HepG2 (cell line): Measurements from ENCODE around the gene DAG1. TPM values are rescaled to one million over a fixed set of nuclear protein-coding genes. Genes with fewer than 3 reads are reported as not detected.

Experiments
- ATAC-seq: fragments of 200-7000 bp; cut with Tn5 transposase; 3 replicates; pipeline ENCODE4 v1.9.1; 2020; ENCODE audit warnings: mild to moderate bottlenecking, moderate library complexity
- BruUV-seq: library from RNA; stranded (reverse); fragments of 400-500 nt; replicated peaks from 2 replicates; lab custom pipeline; 2021; lab: Mats Ljungman, UMichigan
- CTCF ChIA-PET: fragments of 300-600 bp; formaldehyde crosslinking; extraction: SDS; loops from one replicate; lab custom pipeline; 2021; ENCODE audit warnings: low total read pairs, inconsistent platforms, low intra/inter-chr PET ratio; lab: Yijun Ruan, JAX
- POLR2A ChIA-PET: fragments of 350-600 bp; sonication (Branson Sonifier 250); formaldehyde crosslinking; loops from one replicate; lab custom pipeline; 2020; ENCODE audit warnings: antibody characterized with exemption, inconsistent platforms; lab: Yijun Ruan, JAX
- DNase-seq: peaks from one replicate; pipeline ENCODE4 v3.0.0-alpha.2; 2015; ENCODE audit warnings: low spot score
- FAIRE-seq: peaks from 3 replicates; lab custom pipeline; 2011; peaks lifted over from hg19 to GRCh38; lab: Jason Lieb, UNC
- H2AFZ ChIP-seq: one replicate; pipeline ENCODE4 v1.6.1; 2011; ENCODE audit warnings: low read length, inconsistent platforms
- H3K27ac ChIP-seq: fragments of 300-600 bp; 3 replicates; pipeline ENCODE4 v1.8.0; 2011; ENCODE audit warnings: mixed run types, mild to moderate bottlenecking, mixed read lengths, low read length, inconsistent platforms; ENCODE audit not compliant: insufficient read depth; ENCODE audit errors: extremely low read length
- H3K27me3 ChIP-seq, 2 experiments: fragments of 200-600 bp in 1 of 2; 2 replicates in 1 of 2; 3 replicates in 1 of 2; pipeline versions ENCODE4 v1.6.0 to v1.8.0; 2011; ENCODE audit warnings: low read length in 2 of 2, mild to moderate bottlenecking in 2 of 2, moderate library complexity in 2 of 2, inconsistent platforms in 1 of 2; ENCODE audit not compliant: insufficient read depth in 2 of 2, control insufficient read depth in 1 of 2
- H3K36me3 ChIP-seq, 2 experiments: fragments of 200-600 bp in 1 of 2; replicated peaks in 1 of 2; 2 replicates in 1 of 2; 3 replicates in 1 of 2; pipeline versions ENCODE4 v1.5.1 to v1.8.0; 2011; ENCODE audit warnings: low read length in 2 of 2, inconsistent platforms in 1 of 2; ENCODE audit not compliant: insufficient read depth in 2 of 2, control insufficient read depth in 1 of 2
- H3K4me1 ChIP-seq: 2 replicates; pipeline ENCODE4 v1.5.1; 2012; ENCODE audit warnings: low read length, inconsistent platforms; ENCODE audit not compliant: insufficient read depth
- H3K4me2 ChIP-seq: 2 replicates; pipeline ENCODE4 v1.6.0; 2011; ENCODE audit warnings: low read depth, low read length, inconsistent platforms
- H3K4me3 ChIP-seq, 3 experiments: fragments of 200-600 bp in 1 of 3; sonication (generic), shearing (Covaris generic) in 1 of 3; replicated peaks in 1 of 3; 2 replicates each; pipeline ENCODE4 v1.5.1; 2011 to 2016; ENCODE audit warnings: low read length in 3 of 3, inconsistent platforms in 2 of 3, low read depth in 2 of 3, mild to moderate bottlenecking in 2 of 3, control low read depth in 1 of 3, mixed read lengths in 1 of 3; ENCODE audit not compliant: insufficient read depth in 1 of 3
- H3K79me2 ChIP-seq: one replicate; pipeline ENCODE4 v1.6.1; 2011; ENCODE audit warnings: low read length, inconsistent platforms; ENCODE audit not compliant: insufficient read depth
- H3K9ac ChIP-seq: 2 replicates; pipeline ENCODE4 v1.6.0; 2011; ENCODE audit warnings: mild to moderate bottlenecking, low read depth, low read length, inconsistent platforms; ENCODE audit not compliant: insufficient read depth
- H3K9me3 ChIP-seq: 2 replicates; pipeline ENCODE4 v1.5.1; 2012; ENCODE audit warnings: mild to moderate bottlenecking, low read length
- H4K20me1 ChIP-seq: 2 replicates; pipeline ENCODE4 v1.6.0; 2011; ENCODE audit warnings: inconsistent platforms, mild to moderate bottlenecking, low read length, moderate library complexity; ENCODE audit not compliant: insufficient read depth
- DZIP1 ChIP-seq: sonication (generic); formaldehyde crosslinking; IDR thresholded peaks from 2 replicates; pipeline ENCODE4 v1.5.0; 2020; ENCODE audit warnings: mild to moderate bottlenecking, missing genetic modification reagents
- GATAD2A ChIP-seq: IDR thresholded peaks from 2 replicates; pipeline ENCODE4 v1.6.1; 2016
- HOMEZ ChIP-seq: IDR thresholded peaks from 2 replicates; pipeline ENCODE4 v1.6.1; 2016; ENCODE audit warnings: low read depth
- NR2F1 ChIP-seq, 2 experiments: fragments of 450-650 bp in 1 of 2; formaldehyde crosslinking in 1 of 2; IDR thresholded peaks; 2 replicates each; pipeline versions ENCODE4 v1.5.0 to v1.6.1; 2016 to 2020; ENCODE audit warnings: mild to moderate bottlenecking in 1 of 2, missing compliant biosample characterization in 1 of 2, missing genetic modification reagents in 1 of 2, moderate library complexity in 1 of 2
- RAD21 ChIP-seq: fragments of 450-650 bp; formaldehyde crosslinking; IDR thresholded peaks from 2 replicates; pipeline ENCODE4 v1.5.0; 2020; ENCODE audit warnings: mild to moderate bottlenecking
- RXRB ChIP-seq: IDR thresholded peaks from 2 replicates; pipeline ENCODE4 v1.6.1; 2016; ENCODE audit warnings: borderline replicate concordance, missing genetic modification reagents, missing compliant biosample characterization
- XRCC5 ChIP-seq: fragments of 200-400 bp; formaldehyde crosslinking; optimal IDR thresholded peaks from 2 replicates; pipeline ENCODE3; 2017; ENCODE audit warnings: mild to moderate bottlenecking, low read length
- ZFX ChIP-seq: sonication (generic); formaldehyde crosslinking; IDR thresholded peaks from 2 replicates; pipeline ENCODE4 v1.4.0; 2020; ENCODE audit warnings: mild to moderate bottlenecking, low read depth, missing genetic modification reagents, moderate library complexity
- ZNF180 ChIP-seq: sonication (generic); formaldehyde crosslinking; IDR thresholded peaks from 2 replicates; pipeline ENCODE4 v1.4.0; 2020; ENCODE audit warnings: low read depth, missing genetic modification reagents, borderline replicate concordance
- ZNF280B ChIP-seq: sonication (generic); formaldehyde crosslinking; IDR thresholded peaks from 2 replicates; pipeline ENCODE4 v1.5.0; 2020; ENCODE audit warnings: missing genetic modification reagents, mild to moderate bottlenecking, borderline replicate concordance
- ZNF484 ChIP-seq: sonication (generic); formaldehyde crosslinking; IDR thresholded peaks from 2 replicates; pipeline ENCODE4 v1.5.1; 2020; ENCODE audit warnings: mild to moderate bottlenecking, low read depth, missing genetic modification reagents, borderline replicate concordance
- ZSCAN20 ChIP-seq: sonication (generic); formaldehyde crosslinking; IDR thresholded peaks from 2 replicates; pipeline ENCODE4 v1.4.0; 2020; ENCODE audit warnings: missing genetic modification reagents, mild to moderate bottlenecking, borderline replicate concordance
- WGBS: methylation state at CpG from one replicate; pipeline ENCODE4 v1.1.6; 2017; ENCODE audit warnings: low lambda C conversion rate; 5-methylcytosine and 5-hydroxymethylcytosine counted together
- in situ Hi-C: cut with HindIII; loops from 2 replicates; pipeline ENCODE4 v1.10.0; 2017; ENCODE audit warnings: low pct_unique_long_range_greater_than_20kb; ENCODE audit not compliant: extremely low pct_ligation_motif_present
- intact Hi-C: fragments of 100-400 bp; cut with micrococcal nuclease; formaldehyde crosslinking; loops from one replicate; pipeline ENCODE4 v1.10.0; 2022; ENCODE audit not compliant: unreplicated experiment
- polyA plus RNA-seq, 8 experiments: library from polyadenylated mRNA; depleted of rRNA in 3 of 8; stranded (reverse) in 7 of 8; unstranded in 1 of 8; fragments of >200 nt; fragmentation: Illumina TruSeq in 4 of 8; extraction: Trizol in 4 of 8; gene quantifications; 2 replicates each; pipeline versions ENCODE4 v1.2.1 to v1.2.3, GENCODE V29; 2011 to 2016; ENCODE audit warnings: low read depth in 4 of 8, missing spikeins in 1 of 8, mixed read lengths in 1 of 8; ENCODE audit not compliant: insufficient read depth in 1 of 8
- total RNA-seq, 5 experiments: library from RNA; depleted of rRNA; stranded (reverse); fragments of >200 nt; fragmentation: Illumina TruSeq; extraction: Trizol; gene quantifications; 2 replicates each; pipeline ENCODE4 v1.2.3, GENCODE V29; 2016; ENCODE audit warnings: low read depth in 1 of 5

Gene DAG1
- total and polyA plus RNA-seq, 2 of the 13 experiments (the other 11 are each of a cell fraction or from before 2014, with no cell fraction given): 47.3 to 50.4 TPM

- Histone ChIP-seq H3K9ac (no peak overlapping the region), H3K4me3 (no peak overlapping the region), H3K36me3 (peaks cover 10 to 28% of the 10 kb centered on the region in 2 experiments; a peak in 4 of 5 replicates), H3K9me3 (no peaks in the 10 kb centered on the region), H2AFZ (no peak overlapping the region), H3K79me2 (peaks cover 25% of the 10 kb centered on the region), H4K20me1 (no peaks in the 10 kb centered on the region; the same call in none of the 2 replicates), H3K4me2 (no peak overlapping the region; the same call in 1 of the 2 replicates), H3K27ac (peak overlapping the region; percentile 8), H3K27me3 (no peaks in the 10 kb centered on the region), H3K4me1 (peaks cover 18% of the 10 kb centered on the region)
- intact Hi-C loops (no loop called here), in situ Hi-C loops (no loop called here)
- peak; percentile 47 for DNase-seq
- FAIRE-seq: peak; percentile 28
- POLR2A ChIA-PET: interaction anchor here (0.9 to 1.0 kb wide), 2 partner anchors 9 to 32 kb away, joined by 4 read pairs; no protein-coding TSS in a partner anchor
- CTCF ChIA-PET: no interaction called here
- WGBS: 22% methylated on average over 2 of the region's 2 CpGs
- no TSS peak for BruUV-seq
- peak; percentile 90 for ATAC-seq
- no peak for TF ChIP-seq NR2F1 (CRISPR knock-in tag; IDR thresholded peaks at IDR 0.05)
- no peak for TF ChIP-seq XRCC5
- peak; percentile 49; the same call in 1 of the 2 replicates for TF ChIP-seq RXRB (CRISPR knock-in tag)
- no peak for TF ChIP-seq ZNF280B (CRISPR knock-in tag)
- 0 out of 2 replicates have a peak, but pooled peaks have one; percentile 15 for TF ChIP-seq ZFX (CRISPR knock-in tag)
- 0 out of 2 replicates have a peak, but pooled peaks have one; percentile 17 for TF ChIP-seq HOMEZ (CRISPR knock-in tag)
- TF ChIP-seq DZIP1: no peak
- no peak for TF ChIP-seq ZSCAN20 (CRISPR knock-in tag)
- no peak for TF ChIP-seq RAD21
- no peak for TF ChIP-seq ZNF180 (CRISPR knock-in tag)
- TF ChIP-seq GATAD2A (CRISPR knock-in tag): peak; percentile 55
- TF ChIP-seq ZNF484 (CRISPR knock-in tag): no peak
These were observed 39.0 kb downstream of the DAG1 start for GRCh38 chr3:49509028-49509561.
